ENCODE measurements around the gene XPNPEP1.

DNA sequence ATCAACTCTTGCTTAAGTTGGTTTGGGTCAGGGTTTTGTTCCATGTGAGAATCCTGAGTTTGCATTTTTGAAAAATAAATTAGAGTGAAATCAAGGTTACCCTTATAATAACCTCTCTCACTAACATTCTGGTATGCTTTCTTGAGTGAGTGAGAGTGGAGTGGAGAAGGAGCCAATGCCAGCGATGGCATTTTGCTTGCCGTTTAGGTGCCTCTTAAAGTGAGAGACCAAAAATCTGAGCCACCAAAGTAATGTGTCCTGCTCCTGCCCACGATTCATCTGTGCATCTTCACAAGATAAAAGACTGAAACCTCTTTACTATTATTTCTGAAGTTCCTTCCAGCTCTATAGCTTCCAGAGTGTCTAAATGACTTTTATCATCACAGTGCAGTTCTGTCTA is 23.4 kb upstream of the XPNPEP1 start:
- TF ChIP-seq POLR2A (IDR thresholded peaks at IDR 0.05): no peak
- TF ChIP-seq, protein P1, sequence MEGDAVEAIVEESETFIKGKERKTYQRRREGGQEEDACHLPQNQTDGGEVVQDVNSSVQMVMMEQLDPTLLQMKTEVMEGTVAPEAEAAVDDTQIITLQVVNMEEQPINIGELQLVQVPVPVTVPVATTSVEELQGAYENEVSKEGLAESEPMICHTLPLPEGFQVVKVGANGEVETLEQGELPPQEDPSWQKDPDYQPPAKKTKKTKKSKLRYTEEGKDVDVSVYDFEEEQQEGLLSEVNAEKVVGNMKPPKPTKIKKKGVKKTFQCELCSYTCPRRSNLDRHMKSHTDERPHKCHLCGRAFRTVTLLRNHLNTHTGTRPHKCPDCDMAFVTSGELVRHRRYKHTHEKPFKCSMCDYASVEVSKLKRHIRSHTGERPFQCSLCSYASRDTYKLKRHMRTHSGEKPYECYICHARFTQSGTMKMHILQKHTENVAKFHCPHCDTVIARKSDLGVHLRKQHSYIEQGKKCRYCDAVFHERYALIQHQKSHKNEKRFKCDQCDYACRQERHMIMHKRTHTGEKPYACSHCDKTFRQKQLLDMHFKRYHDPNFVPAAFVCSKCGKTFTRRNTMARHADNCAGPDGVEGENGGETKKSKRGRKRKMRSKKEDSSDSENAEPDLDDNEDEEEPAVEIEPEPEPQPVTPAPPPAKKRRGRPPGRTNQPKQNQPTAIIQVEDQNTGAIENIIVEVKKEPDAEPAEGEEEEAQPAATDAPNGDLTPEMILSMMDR (IDR thresholded peaks at IDR 0.05): no peak
